Right lobe of liver (tissue), 4 donors: ENCODE results near the gene LDLRAD4.

Experiments
- CTCF ChIP-seq, 4 donors: fragments of 200-600 bp in 3 of 4; fragments of 450-650 bp in 1 of 4; IDR thresholded peaks; one replicate each; pipeline versions ENCODE4 v1.5.1 to v1.8.0; 2016 to 2022; ENCODE audit warnings: antibody characterized with exemption in 4 of 4, mild to moderate bottlenecking in 2 of 4
- POLR2A ChIP-seq: fragments of 450-650 bp; IDR thresholded peaks from one replicate; pipeline ENCODE4 v1.6.1; 2017; ENCODE audit warnings: antibody characterized with exemption, mild to moderate bottlenecking
- donor health status: DM: no; HTN: no; CAD: no.
- donor health status: DM: no; HTN: no; CAD: no.
- donor health status: DM: no; HTN: yes; CAD: no.

- no peak for TF ChIP-seq POLR2A
- TF ChIP-seq CTCF (IDR thresholded peaks at IDR 0.05), result no peak
Observed at GRCh38 chr18:13494871-13495445, 276.4 kb downstream of the LDLRAD4 start.
